CD4-positive, alpha-beta T cell treated with Interleukin-6 for 4 hours (primary cell): Measurements from ENCODE around the gene MAPK1.
"Not testable (repeated sequence)": the region's sequence is repeated elsewhere in the genome, so short reads cannot be mapped to it uniquely, and the experiment has no call there.

ENCODE experiments used
- DNase-seq: peaks from one replicate; pipeline ENCODE4 v3.0.0-alpha.2; 2020; ENCODE audit warnings: mixed read lengths

Gene MAPK1

DNA sequence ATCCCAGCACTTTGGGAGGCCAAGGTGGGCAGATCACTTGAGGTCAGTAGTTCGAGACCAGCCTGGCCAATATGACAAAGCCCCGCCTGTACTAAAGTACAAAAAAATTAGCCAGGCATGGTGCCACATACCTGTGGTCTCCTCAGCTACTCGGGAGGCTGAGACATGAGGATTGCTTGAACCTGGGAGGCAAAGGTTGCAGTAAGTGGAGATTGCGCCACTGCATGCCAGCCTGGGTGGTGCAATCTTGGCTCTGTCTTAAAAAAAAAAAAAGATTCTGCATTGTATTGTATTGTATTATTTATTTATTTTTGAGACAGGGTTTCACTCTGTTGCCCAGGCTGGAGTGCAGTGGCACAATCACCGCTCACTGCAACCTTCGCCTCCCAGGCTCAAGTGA lies 122.5 kb downstream of the MAPK1 start:
- DNase-seq = not testable (repeated sequence)

DNA sequence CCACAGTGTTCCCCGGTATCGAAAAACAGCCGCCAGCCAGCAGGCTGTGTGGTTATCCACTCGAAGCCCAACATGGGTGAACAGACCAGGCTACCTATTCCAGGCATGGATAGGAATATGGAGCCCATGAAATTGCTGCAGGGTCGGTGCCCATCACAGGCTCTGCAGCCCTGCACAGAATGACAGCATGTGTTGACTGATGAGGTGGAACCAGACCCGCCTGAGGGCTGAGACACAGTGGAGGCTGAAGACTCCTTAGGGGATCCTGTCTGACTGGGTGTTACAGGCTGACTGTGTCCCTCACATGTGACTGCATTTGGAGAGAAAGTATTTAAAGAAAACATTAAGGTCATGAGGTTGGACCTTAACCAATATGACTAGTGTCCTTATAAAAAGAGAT lies 125.7 kb downstream of the MAPK1 start:
- no peak for DNase-seq

DNA sequence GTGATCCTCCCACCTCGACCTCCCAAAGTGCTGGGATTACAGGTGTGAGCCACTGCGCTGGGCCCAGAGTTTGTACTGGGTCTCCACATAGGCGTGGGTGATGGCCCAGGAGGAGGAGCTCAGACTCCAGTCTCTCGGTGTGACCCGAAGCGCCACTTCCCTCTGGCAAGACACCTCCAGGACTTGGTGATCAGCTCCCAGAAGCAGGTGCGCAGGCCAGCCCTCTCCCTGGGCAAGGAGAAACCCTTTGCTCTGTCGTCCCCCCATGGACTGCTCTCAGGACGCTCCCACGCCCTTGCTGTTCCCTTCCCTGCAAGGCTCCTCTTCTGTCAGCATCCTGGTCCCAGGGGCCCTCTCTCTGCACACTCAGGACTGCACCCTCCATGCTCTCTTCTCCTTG lies 126.4 kb downstream of the MAPK1 start:
- no peak for DNase-seq

GRCh38 chr22:21739828-21740377 lies 127.5 kb downstream of the MAPK1 start:
- no peak for DNase-seq

- no peak for DNase-seq
These were observed 128.5 kb downstream of the MAPK1 start for GRCh38 chr22:21738966-21739365.

DNA sequence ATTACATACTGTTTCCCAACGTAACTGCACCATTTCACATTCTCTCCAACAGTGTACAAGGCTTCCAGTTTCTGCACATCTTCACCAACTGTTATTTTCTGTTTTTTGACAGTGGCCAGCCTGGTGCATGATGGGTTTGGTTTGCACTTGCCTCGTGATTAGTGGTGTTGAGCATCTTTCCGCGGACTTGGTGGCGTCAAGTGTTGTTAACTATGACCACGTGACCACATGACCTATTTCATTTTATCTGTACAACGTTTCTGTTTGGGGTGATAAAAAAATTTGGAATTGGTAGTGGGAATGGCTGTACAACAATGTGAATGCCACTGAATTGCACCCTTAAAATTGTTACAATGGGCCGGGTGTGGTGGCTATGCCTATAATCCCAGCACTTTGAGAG lies 129.4 kb downstream of the MAPK1 start:
- DNase-seq = no peak

DNA sequence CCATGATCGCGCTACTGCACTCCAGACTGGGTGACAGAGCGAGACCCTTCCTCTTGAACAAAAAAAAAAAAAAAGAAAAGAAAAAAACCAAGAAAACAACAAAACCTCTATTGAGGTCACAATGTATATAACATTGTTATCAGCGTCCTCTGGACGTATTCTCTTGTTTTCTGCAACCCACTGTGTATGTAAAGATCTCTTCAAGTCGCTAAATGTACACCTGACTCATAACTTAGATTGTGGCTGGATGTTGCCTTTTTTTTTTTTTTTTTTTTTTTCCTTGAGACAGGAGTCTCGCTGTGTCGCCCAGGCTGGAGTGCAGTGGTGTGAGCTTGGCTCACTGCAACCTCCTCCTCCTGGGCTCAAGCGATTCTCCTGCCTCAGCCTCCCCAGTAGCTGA lies 130.5 kb downstream of the MAPK1 start:
- DNase-seq = no peak

DNA sequence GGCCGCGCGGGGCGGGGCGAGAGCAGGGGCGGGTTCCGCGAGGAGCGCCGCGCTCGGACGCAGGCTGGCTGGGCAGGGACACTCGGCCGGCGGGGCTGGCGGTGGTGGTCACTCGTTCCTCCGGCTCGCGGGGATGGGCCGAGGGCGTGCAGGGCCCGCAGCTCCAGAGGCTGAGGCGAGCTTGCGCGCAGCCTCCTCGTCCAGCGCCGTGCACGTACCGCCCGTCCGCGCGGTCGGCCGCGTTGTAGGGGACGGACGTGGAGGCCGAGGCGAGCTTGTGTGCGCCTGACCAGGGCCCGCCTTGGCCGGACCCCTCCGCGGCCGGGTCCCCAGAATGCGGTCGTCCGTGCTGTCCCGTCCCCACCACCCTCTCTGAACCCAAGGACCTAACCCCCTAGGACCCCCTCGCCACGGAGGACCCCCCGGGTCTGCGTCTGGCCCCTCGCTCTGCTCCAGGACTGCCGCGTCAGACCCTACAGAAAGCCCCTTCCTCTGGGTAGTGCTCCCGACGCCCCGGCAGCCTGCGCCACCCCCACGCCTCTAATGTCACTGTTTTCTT lies 131.3 kb downstream of the MAPK1 start:
- DNase-seq = no peak

GRCh38 chr22:21735200-21736083 lies 132.0 kb downstream of the MAPK1 start, which contains the start of gene YPEL1:
YPEL1 (minus strand) TSS chr22:21735794; CDS start chr22:21710744, 25,050 bp downstream.
- DNase-seq = peak; percentile 96

DNA sequence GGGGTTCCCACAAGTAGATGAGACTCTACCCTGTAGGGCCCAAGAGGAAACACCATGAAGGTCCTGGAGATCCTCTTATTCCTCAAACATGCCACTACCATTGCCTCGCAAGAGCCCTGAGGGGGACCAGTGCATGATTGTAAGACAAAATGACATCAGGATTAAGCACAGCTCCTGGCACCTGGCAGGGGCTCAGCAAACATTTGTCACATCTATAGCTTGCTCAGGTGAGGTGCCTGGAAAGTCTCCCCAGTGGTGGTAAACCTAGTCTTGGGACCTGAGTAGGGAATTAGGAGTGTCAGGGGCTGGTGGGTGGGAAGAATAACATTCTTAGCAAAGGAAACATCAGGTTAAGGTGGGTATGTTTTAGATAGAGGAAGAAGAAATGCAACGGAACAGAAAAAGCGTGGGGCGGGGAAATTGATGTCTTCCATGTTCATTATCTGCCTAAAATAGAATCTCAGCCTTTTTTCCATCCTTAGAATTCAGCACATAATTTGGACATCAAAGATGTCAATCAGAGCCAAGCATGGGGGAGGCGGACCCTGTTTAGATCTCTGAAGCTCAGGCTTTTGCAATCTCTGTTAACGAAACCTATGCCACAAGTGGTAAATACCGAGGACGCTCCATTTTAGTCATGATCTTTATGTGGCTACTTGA lies 132.8 kb downstream of the MAPK1 start:
- peak; percentile 7 for DNase-seq

DNA sequence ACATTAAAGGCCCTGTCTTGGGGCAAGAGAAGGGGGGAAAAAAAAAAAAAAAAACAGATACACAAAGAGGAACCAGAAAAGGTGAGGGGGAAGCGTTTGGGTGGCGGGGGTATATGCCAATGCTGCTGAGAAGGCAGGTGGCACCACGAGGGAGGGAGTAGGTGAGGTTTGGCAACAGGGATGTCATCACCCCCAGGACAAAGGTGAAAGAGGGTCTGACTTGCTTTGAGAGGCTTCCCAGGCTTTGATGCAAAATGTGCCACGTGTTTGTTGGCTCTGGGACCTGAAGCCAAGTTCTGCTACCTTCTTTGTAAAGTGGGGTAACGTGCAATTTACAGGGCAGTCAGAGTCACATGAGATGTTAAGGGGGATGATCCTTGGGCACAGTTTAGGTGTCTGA lies 135.9 kb downstream of the MAPK1 start:
- DNase-seq = no peak

DNA sequence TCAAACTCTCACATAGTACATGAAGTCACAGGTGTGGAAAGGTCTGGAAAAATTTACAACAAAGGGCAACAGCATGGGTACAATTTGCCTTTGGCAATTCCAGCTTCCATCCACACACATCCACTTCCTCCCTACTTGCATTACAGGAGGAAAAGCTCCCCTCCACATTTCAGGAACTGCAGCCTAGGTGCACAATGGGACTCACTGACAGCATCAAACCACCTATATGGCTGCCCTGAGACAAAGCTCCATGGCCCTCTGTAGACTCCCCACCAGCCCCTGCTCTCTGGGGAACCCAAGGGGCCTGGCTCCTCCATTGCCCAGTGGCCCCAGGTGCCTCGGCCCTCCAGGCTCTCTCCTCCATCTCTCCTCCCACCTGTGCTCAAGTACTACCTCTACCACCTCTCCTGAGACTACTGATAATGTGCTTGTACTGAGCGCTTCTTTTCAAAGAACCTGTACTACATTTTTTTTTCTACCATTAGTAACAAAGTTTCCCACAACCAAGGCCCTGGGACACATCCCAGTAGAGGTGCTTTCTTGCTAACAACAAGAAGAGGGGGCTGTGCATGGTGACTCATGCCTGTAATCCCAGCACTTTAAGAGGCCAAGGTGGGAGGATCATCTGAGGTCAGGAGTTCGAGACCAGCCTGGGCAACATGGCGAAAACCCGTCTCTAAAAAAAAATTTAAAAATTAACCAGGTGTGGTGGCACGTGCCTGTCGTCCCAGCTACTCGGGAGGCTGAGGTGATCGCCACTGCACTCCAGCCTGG lies 136.7 kb downstream of the MAPK1 start:
- DNase-seq = no peak

GRCh38 chr22:21729184-21729583 lies 138.3 kb downstream of the MAPK1 start:
- not testable (repeated sequence) for DNase-seq

DNA sequence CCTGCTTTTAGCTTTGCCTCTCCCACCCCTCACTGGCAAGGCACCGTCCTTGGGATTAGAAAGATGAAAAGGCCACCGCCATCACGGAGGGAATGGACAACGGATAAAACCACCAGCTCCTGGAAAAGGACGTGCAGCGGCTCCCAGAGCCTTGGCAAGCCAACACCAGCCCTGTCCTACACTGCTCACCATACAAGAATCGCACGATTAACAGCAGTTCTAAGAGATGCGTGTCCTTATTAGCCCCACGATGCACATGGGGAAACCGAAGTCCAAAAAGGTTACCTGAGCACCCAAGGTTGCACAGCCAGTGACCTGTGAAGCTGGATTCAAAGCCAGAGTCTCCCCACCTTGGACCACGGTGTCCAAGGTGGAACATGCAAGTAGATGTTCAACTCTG lies 139.2 kb downstream of the MAPK1 start:
- no peak for DNase-seq

GRCh38 chr22:21727768-21728167 lies 139.7 kb downstream of the MAPK1 start:
- DNase-seq = no peak

GRCh38 chr22:21727159-21727558 lies 140.3 kb downstream of the MAPK1 start:
- DNase-seq = no peak

DNA sequence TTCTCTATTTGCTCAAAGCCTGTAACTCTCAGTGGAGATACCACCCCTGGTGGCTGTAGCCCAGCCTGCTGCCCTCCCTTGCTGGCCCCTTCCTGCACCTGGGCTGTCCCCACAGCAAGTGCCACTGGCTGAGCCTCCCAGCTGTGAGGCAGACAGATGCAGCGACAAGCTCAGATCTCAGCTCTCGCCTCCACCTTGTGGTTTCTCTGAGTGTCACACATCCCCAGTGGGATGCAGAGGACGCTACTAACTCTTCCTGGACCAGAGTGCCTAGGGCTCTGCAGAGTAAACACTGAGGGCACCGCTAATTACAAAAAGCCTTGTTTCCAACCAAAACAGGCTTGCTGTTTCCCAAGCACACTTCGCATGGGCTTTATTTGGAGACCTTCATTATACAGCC lies 140.8 kb downstream of the MAPK1 start:
- peak; percentile 22 for DNase-seq

DNA sequence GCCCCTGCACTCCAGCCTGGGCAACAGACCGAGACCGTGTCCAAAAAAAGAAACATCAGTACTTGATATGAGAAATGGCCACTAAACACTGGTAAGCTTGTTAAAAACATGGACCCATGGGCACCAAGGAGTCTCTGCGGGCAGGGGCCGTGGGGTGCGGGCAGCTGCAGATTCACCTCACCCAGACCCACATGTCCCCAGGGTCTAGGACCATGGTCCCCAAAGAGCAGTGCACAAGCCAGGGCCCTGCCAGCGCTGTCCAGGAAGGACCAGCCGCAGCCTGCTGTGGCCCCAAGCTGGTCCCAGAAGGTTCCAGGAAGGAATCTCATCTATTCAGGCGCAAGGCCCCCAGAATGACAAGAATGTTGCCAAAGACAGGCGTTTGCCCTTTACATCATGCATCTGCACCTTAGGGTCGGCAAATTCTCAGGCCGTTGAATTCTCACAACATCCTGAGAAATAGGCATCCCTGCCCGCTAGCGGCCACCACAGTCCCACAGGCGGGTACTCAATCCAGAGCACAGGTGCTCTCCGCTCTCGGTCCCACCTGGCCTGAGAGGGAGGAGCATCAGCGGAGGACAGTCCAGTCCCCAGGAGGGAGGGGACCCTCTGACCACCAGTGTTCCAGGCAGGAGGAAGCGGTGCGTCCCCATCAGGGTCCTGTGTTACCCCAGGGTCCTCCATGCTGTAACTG lies 141.3 kb downstream of the MAPK1 start:
- no peak for DNase-seq

GRCh38 chr22:21724496-21724895 lies 142.9 kb downstream of the MAPK1 start:
- DNase-seq = not testable (repeated sequence)

GRCh38 chr22:21721195-21721852 lies 146.1 kb downstream of the MAPK1 start:
- not testable (repeated sequence) for DNase-seq

GRCh38 chr22:21720191-21720859 lies 147.1 kb downstream of the MAPK1 start:
- DNase-seq = not testable (repeated sequence)
